ENCODE results near the gene KAZN.

The KAZN gene

GRCh38 chr1:15124362-15125100, 526.0 kb downstream of the KAZN start:
- H3F3A ChIP-seq (ENCODE audit: insufficient read depth, low read length), result no peaks in the 10 kb centered on the region
- H3K27ac ChIP-seq (ENCODE audit: low read length), result no peak overlapping the region
- TF ChIP-seq EZH2 (optimal IDR thresholded peaks at IDR 0.05; ENCODE audit: low read depth, low read length) (no peak), EZH2phosphoT487 (IDR thresholded peaks at IDR 0.05; ENCODE audit: low read length) (no peak), CTCF (IDR thresholded peaks at IDR 0.05; ENCODE audit: low read length) (no peak)
- 0 out of 2 replicates have a peak, but pooled peaks cover 4% of the 10 kb centered on the region for H3K27me3 ChIP-seq (replicated peaks; ENCODE audit: insufficient read depth, low read length)
- H3K79me2 ChIP-seq (ENCODE audit: low read length), result no peaks in the 10 kb centered on the region
- no peaks in the 10 kb centered on the region for H3K9me3 ChIP-seq (replicated peaks; ENCODE audit: insufficient read depth, low read length)
- H4K20me1 ChIP-seq (ENCODE audit: insufficient read depth, low read length), result no peaks in the 10 kb centered on the region
- H3K36me3 ChIP-seq (replicated peaks; ENCODE audit: insufficient read depth, low read length), result no peaks in the 10 kb centered on the region
- H3K4me3 ChIP-seq (ENCODE audit: low read length), result no peak overlapping the region
- H3K4me2 ChIP-seq (ENCODE audit: low read depth, low read length), result no peak overlapping the region
- peaks cover 11% of the 10 kb centered on the region; the same call in 1 of the 2 replicates for H3K4me1 ChIP-seq (ENCODE audit: low read length)
- H3K9me2 ChIP-seq (replicated peaks; ENCODE audit: insufficient read depth, low read length), result no peaks in the 10 kb centered on the region
- H2AFZ ChIP-seq (ENCODE audit: low read length), result no peak overlapping the region
- DNase-seq, result no peak
- no peak overlapping the region for H3K9ac ChIP-seq (ENCODE audit: low read length)

- Histone ChIP-seq H4K20me1 (ENCODE audit: insufficient read depth, low read length) (no peaks in the 10 kb centered on the region), H3K9me3 (replicated peaks; ENCODE audit: insufficient read depth, low read length) (no peaks in the 10 kb centered on the region), H3K27me3 (replicated peaks; ENCODE audit: insufficient read depth, low read length) (no peaks in the 10 kb centered on the region), H3K9ac (ENCODE audit: low read length) (no peak overlapping the region), H3K4me1 (ENCODE audit: low read length) (peaks cover 11% of the 10 kb centered on the region; the same call in 1 of the 2 replicates), H3K36me3 (replicated peaks; ENCODE audit: insufficient read depth, low read length) (no peaks in the 10 kb centered on the region), H3K4me3 (ENCODE audit: low read length) (no peak overlapping the region), H3K9me2 (replicated peaks; ENCODE audit: insufficient read depth, low read length) (no peaks in the 10 kb centered on the region), H3K79me2 (ENCODE audit: low read length) (no peaks in the 10 kb centered on the region), H3K4me2 (ENCODE audit: low read depth, low read length) (no peak overlapping the region), H2AFZ (ENCODE audit: low read length) (no peak overlapping the region), H3K27ac (ENCODE audit: low read length) (no peak overlapping the region), H3F3A (ENCODE audit: insufficient read depth, low read length) (no peaks in the 10 kb centered on the region)
- TF ChIP-seq EZH2 (optimal IDR thresholded peaks at IDR 0.05; ENCODE audit: low read depth, low read length) (no peak), EZH2phosphoT487 (IDR thresholded peaks at IDR 0.05; ENCODE audit: low read length) (no peak), CTCF (IDR thresholded peaks at IDR 0.05; ENCODE audit: low read length) (no peak)
- no peak for DNase-seq
Observed at GRCh38 chr1:15125101-15125745, 526.7 kb downstream of the KAZN start.

GRCh38 chr1:15128077-15128476, 529.6 kb downstream of the KAZN start:
- no peak overlapping the region for H3K27ac ChIP-seq (ENCODE audit: low read length)
- TF ChIP-seq CTCF (IDR thresholded peaks at IDR 0.05; ENCODE audit: low read length), result no peak
- no peak overlapping the region for H3K4me3 ChIP-seq (ENCODE audit: low read length)

More at GRCh38 chr1:15128077-15128476, 529.6 kb downstream of the KAZN start:
- no peaks in the 10 kb centered on the region for H3F3A ChIP-seq (ENCODE audit: insufficient read depth, low read length)
- no peaks in the 10 kb centered on the region for H3K9me3 ChIP-seq (replicated peaks; ENCODE audit: insufficient read depth, low read length)
- H3K4me2 ChIP-seq (ENCODE audit: low read depth, low read length), result no peak overlapping the region
- no peaks in the 10 kb centered on the region for H3K9me2 ChIP-seq (replicated peaks; ENCODE audit: insufficient read depth, low read length)
- no peaks in the 10 kb centered on the region for H4K20me1 ChIP-seq (ENCODE audit: insufficient read depth, low read length)
- no peak overlapping the region for H2AFZ ChIP-seq (ENCODE audit: low read length)
- H3K9ac ChIP-seq (ENCODE audit: low read length), result no peak overlapping the region
- no peak for DNase-seq
- H3K36me3 ChIP-seq (replicated peaks; ENCODE audit: insufficient read depth, low read length), result no peaks in the 10 kb centered on the region
- no peaks in the 10 kb centered on the region for H3K27me3 ChIP-seq (replicated peaks; ENCODE audit: insufficient read depth, low read length)
- H3K4me1 ChIP-seq (ENCODE audit: low read length), result peaks cover 11% of the 10 kb centered on the region; the same call in 1 of the 2 replicates
- H3K79me2 ChIP-seq (ENCODE audit: low read length), result no peaks in the 10 kb centered on the region

Measured in MM.1S (cell line).